ENCODE results near the gene LRCH4.
"Not testable (repeated sequence)": the region's sequence is repeated elsewhere in the genome, so short reads cannot be mapped to it uniquely, and the experiment has no call there.

LRCH4 gene

DNA sequence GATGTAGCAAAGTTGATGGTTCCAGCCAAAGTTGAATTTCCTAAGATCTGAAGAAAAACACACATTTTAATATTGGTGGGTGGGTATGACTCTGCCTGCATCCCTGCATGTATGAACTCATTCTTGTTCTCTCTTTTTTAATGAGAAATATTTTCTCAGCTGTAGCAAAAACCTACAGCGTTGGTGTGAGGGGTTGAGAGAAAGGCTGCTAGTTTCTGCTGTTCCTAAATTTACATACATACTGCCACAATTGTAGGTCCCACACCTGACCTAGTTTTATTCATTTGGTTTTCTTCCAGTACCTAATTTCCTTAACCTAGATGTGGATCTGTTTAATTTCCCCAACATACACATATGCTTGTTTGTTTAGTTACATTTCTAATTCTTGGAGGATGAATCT lies 42.3 kb downstream of the LRCH4 start:
- no peak for DNase-seq

DNA sequence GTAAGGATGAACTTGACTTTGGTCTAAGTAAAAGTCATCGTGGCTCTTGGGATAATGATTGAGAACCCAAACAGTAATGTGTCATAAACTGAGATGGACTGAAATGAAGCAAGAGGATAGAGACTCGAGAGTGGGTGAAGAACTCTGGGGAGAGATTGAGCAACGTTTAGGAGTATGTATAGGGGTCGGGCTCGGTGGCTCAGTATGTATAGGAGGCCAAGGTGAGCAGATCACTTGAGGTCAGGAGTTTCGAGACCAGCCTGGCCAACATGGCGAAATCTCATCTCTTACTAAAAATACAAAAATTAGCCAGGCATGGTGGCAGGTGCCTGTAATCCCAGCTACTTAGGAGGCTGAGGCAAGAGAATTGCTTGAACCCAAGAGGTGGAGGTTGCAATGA lies 44.6 kb downstream of the LRCH4 start:
- DNase-seq, result not testable (repeated sequence)

DNA sequence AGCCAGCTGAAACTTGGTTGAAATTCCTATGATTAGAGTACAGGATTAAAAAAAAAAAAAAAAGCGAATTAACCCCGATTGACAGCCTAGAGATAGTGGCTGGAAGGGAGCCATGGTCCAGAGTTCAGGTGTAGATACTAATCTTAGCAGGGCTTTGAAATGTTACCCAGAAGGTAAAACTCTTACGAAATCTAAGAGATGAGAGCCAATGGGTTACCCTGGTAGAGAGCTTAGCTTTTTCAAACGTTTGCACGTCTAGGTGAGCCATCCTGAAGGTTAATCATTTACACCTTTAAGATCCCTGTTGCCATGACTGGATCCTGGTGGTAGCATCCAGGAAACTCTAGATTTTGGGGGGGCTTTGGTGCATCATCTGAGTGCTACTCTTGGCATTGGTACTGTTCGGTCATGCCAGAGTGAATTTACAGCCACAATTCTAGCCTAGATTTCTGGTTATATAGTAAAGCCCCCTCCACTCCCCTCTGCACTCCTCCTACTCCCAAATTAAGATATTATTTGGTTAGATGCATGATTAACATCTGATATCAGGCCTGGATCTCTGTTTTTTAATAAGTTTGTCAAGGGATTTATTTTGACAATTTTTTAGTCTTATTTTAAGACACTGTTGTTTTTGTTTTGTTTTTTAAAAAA lies 45.7 kb downstream of the LRCH4 start:
- no peak for DNase-seq

DNA sequence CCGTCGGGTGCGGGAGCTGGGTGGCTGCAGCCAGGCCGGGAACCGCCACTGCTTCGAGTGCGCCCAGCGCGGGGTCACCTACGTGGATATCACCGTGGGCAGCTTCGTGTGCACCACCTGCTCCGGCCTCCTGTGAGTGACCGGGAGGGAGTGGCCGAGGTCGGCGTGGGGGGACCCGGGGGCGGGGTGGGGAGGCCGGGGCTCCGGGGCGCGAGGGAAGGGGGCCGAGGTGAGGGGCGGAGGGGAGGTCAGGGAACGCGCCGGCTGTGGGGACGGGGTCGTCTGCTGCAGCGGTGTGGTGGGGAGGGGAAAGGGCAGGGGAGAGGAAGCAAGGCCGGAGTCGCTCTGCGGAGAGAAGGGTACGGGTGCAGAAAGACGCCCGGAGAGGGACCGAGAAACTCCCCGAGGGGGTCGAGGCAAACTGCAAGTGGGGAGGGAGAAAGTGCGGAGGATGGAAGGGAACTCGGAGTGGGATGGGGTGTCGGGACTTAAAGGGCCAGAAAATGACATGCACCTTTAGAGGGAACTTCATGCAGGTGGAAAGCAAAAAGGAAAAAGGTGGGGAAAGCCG lies 46.4 kb downstream of the LRCH4 start:
- DNase-seq, result peak; percentile 54

DNA sequence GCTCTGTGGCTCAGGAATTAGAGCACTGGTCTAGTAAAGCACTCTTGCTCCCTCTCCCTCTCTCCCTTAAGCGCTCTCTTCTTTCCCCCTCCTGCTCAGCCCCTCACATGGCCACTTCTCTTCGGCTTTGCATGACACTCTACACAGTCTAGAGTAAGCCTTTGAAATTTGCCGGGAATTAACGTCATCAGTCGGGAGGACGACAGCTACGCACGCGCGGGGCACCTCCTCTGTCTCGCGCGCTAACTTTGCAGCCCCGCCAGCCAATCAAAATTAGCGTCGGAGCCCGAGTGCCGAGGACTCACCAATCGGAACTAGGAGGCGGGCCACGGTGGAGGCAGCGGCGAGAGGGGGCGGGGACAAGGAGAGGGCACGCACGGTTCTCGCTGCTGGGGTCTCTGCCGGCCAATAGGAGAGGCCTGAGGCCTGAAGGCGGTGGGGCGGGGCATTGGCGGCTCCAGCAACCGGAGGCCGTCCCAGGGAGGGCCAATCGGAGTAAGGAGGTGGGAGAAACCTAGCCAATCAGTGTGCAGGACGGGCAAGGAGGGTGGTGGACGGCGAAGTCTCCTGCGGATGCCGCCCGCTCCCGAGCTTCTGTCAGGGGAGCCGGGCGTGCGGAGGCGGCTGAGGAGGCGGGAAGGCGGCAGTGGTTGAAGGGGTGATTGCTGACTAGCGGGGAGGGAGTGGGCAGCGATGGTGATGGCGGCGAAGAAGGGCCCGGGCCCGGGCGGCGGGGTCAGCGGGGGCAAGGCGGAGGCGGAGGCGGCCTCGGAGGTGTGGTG lies 47.1 kb downstream of the LRCH4 start, which contains the start of gene AGFG2:
Gene AGFG2, plus strand, starts transcription at position 550 of the 782 bp plus-strand sequence. Its CDS starts 144 bp downstream, at position 694.
- DNase-seq, result peak; percentile 100

DNA sequence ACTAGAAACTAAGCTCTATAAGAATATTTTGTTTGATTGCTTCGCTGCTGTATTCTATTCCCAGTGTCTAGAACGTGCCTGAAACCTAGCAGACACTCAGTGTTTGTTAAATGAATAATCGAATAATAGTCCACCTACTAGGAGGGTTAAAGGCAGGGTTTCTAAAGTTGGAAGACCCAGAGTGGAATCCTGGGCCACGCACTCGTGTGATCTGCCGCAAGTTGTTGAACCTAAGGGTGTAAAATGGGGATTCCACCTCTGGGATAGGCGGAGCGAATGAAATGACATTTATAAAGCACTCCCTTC lies 47.6 kb downstream of the LRCH4 start:
- no peak for DNase-seq

DNA sequence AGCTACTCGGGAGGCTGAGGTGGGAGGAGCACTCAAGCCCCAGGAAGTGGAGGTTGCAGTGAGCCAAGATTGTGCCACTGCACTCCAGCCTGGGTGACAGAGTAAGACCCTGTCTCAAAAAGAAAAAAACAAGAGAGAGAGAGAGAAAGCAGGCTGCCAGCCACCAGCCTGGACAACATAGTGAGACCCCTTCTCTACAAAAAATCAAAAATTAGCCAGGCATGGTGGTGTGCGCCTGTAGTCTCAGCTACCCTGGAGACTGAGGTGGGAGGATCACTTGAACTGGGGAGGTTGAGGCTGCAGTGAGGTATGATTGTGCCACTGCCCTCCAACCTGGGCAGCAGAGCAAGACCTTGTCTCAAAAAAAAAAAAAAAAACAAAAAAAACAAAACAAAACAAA lies 49.2 kb downstream of the LRCH4 start:
- DNase-seq, result not testable (repeated sequence)

DNA sequence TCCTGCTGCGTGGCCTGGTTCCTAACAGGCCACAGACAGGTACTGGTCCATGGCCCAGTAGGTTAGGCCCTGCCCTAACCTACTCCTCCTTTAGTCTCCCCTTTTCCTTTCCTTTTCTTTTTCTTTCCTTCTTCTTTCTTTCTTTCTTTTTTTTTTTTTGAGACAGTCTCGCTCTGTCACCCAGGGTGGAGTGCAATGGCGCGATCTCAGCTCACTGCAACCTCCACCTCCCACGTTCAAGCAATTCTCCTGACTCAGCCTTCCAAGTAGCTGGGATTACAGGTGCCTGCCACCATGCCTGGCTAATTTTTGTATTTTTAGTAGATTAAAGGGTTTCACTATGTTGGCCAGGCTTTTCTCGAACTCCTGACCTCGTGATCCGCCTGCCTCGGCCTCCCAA lies 49.9 kb downstream of the LRCH4 start:
- DNase-seq, result not testable (repeated sequence)

DNA sequence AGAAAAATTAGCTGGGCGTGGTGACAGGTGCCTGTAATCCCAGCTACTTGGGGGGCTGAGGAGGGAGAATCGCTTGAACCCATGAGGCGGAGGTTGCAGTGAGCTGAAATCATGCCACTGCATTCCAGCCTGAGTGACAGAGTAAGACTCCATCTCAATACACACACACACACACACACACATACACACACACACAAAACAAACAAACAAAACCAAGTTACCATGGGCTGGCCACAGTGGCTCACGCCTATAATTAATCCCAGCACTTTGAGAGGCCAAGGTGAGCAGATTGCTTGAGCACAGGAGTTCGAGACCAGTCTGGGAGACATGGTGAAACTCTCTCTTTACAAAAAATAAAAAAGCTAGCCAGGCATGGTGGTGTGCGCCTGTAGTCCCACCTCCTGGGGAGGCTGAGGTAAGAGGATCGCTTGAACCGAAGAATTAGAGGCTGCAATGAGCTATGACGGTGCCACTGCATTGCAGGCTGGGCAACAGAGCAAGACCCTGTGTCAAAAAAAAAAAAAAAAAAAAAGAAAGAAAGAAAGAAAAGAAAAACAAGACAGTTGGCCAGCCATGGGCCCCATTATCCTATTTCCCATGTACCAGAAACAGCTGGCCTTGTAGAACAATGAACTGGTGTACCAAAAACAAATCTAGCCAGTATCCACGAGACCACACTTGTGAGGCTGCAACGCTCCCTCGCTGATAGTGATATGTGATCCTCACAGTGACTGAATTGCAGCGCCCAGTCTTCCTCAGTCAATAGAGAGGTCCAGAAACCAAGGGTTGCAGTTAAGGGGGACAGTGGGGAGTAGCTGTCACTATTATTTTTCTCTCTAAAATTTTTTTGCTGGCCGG lies 53.5 kb downstream of the LRCH4 start:
- DNase-seq, result no peak

DNA sequence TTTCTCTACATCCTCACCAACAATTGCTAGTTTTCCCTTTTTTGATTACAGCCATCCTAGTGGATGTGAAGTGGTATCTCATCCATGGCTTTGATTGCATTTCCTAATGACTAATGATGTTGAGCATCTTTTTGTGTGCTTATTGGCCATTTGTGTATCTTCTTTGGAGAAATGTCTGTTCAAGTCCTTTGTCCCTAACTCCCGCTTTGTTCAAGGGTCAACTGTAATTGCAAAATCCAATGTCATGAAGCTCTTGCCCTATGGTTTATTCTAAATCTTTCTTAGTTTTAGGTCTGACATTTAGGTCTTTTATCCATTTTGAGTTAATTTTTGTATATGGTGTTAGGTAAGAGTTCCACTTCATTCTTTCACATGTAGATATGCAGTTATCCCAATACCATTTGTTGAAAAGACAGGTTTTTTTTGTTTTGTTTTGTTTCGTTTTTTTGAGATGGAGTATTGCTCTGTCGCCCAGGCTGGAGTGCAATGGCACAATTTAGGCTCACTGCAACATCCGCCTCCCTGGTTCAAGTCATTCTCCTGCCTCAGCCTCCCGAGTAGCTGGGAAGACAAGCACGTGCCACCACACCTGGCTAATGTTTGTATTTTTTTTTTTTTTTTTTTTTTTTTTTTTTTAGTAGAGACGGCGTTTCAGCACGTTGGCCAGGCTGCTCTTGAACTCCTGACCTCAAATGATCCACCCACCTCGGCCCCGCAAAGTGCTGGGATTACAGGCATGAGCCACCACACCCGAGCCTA lies 57.6 kb downstream of the LRCH4 start:
- not testable (repeated sequence) for DNase-seq

All from NK-92 treated with Interleukin-12 subunit alpha and Interleukin-12 subunit beta, amount 100 ng/mL, for 24 hours (cell line).